HG03469 (cell line): ENCODE measurements around the gene KLHL36.
"Not testable (repeated sequence)": the region's sequence is repeated elsewhere in the genome, so short reads cannot be mapped to it uniquely, and the experiment has no call there.

Experiments used
- ATAC-seq: cut with Tn5 transposase; IDR thresholded peaks from one replicate; pipeline ENCODE4 v1.9.1; 2021; ENCODE audit warnings: mild to moderate bottlenecking, moderate library complexity, moderate number of reproducible peaks; ENCODE audit not compliant: unreplicated experiment

KLHL36 gene

GRCh38 chr16:84690088-84690819 is 41.9 kb downstream of the KLHL36 start:
- ATAC-seq: no peak

- ATAC-seq: no peak
These were observed 44.3 kb downstream of the KLHL36 start for GRCh38 chr16:84692451-84693214.

DNA sequence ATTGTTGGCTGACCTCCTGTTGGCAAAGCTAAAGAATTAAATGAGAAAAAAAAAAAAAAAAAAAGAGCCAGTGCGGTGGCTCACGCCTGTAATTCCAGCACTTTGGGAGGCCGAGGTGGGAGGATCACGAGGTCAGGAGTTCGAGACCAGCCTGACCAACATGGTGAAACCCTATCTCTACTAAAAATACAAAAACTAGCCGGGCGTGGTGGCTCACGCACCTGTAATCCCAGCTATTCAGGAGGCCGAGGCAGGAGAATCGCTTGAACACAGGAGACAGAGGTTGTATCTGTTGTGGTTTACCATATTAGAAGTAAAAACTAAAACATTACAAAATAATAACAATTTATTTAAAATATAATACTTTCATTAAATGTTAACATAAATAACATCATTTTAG is 45.6 kb downstream of the KLHL36 start:
- ATAC-seq: not testable (repeated sequence)

DNA sequence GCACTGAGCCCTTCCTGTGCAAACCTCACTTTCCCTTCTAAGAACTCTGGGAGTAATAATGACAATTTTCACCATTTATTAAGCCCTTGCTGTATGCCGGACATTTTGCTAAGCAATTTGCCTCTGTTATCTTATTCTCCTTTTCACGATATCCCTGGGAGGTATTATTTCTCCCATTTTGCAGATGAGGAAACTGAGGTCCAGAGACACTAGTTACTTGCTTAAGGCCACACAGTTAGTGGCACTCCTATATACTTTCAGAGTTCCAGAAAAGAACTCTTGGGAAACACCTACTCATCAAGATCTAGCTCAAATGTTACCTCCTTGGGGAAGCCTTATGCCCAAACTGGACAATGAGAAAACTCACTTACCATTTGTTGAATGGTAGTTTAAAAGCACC is 46.7 kb downstream of the KLHL36 start:
- no peak for ATAC-seq

DNA sequence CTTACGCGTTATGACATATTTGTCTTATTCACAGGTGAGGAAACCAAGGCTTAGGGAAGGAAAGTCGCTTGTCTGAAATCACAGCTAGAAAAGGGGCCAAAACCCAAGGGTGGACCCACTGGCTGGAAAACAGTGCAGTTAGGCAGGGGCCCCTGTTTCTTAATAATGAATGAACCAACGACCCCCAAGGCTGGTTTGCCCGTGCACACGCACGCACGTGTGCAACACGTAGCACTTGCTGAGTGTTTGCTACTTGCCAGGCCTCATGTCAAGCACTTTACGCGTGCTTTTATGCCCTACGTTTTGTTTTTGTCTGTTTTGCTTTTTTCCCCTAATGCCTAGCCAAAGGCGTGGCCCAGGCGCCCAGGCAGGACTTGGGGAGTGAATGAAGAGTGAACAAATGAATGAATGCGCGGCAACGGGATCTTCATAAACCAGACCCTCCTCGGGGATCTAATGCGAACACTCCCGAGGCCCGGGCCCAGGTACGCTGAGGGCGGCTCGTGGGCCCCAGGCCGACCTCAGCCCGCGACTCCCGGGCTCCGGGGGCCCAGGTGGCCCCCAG is 50.9 kb downstream of the KLHL36 start:
- ATAC-seq: no peak

- ATAC-seq: no peak
These were observed 51.6 kb downstream of the KLHL36 start, which contains the start of gene USP10 for GRCh38 chr16:84699712-84700445. Gene USP10 (plus strand): TSS chr16:84700000. CDS start chr16:84700091, 91 bp downstream.

DNA sequence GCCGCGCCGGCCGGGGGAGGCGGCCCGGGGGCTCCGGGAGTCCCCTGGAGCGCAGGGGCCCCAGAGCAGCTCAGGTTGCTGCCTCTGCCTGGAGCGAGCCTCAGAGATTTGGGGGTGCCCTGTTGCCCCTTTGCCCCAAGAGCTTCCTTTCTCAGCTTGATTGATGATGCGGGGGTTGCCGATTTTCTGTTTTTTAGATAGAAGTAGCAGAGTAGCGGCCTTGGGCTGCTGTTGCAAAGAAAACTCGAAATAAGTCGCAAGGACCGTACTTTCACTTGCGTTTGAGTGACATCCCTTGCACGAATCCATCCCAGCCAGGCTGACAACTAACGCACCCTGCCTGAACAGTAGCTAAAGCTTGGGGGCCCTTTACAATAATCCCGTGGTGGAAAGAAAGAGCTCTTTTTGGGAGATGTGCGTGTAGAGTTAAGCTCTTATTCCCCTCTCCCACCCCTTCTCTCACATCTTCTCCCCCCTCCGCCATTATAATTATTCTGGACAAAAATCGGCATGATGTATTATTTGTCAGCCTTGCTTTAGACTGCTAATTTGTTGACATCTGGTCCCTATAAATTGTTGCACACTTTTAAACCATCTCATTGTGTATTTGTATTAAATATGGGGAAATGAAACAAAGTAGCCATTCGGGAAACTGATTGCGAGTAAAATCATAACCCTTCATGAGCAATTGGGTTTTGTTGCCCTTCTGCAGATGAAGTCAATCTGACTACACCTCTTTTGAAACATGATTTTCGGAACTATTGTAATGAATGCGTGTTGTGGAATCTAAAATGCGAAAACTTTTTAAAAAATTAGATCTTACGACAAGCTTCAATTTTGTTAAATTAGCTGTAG is 52.4 kb downstream of the KLHL36 start:
- no peak for ATAC-seq

DNA sequence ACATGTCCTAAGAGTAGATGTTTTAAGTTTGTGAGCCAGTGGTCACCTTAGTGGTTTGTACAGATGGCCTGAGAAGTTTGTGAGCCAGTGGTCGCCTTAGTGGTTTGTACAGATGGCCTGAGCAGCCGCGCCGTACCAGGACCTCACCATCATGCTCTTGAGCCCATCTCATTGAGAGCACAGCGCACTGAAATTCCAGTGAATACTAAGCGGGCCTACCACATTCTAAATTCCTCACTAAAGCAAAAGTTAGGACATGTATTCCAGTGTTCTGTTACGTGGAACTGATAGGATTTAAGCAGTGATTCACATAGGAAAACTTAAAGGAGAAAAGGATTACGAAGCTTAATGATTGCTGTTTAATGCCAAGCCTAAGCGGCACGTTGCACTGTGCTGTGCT is 55.4 kb downstream of the KLHL36 start:
- no peak for ATAC-seq

DNA sequence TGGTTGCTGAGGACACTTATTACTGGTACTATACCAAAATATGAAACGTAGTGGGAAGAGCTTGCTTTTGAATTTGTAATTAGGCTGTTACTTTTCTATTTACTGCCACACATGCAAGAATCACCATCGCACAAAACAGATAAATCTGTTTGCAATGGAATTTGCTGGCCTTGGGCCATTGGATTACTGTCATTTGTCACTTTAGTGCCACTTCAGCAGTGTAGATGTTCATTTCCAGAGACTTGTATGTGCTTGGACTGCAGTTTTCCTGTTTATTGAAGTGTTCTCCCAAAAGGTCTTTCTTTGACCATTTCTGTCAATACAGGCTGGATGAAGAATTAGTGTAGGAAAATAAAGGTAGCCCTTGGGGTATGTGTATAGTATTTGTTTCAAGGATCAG is 55.9 kb downstream of the KLHL36 start:
- ATAC-seq: no peak

DNA sequence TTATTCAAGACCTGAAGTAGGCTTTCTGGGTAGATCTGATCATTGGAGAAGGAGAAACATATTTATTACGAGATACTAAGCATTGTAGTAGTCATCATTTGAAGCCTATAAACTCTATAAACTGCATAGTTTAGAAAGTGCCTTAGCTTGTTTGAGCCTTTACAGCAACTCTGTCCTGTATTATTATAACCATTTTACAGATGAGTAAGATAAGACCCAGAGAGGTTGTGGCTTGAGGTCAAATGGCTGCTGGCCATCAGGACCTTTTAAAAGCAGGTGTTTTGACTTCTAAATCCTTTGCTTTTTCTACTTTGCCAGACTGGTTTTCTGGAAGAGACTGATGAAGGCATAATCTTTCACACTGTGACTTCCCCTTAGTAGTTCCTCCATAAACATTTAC is 58.5 kb downstream of the KLHL36 start:
- ATAC-seq: no peak

- no peak for ATAC-seq
These were observed 61.3 kb downstream of the KLHL36 start for GRCh38 chr16:84709609-84710008.

GRCh38 chr16:84710686-84711085 is 62.4 kb downstream of the KLHL36 start:
- no peak for ATAC-seq
